GM19328 (cell line): Measurements from ENCODE around the gene ATP6V0E1.

Experiments
- ATAC-seq: cut with Tn5 transposase; IDR thresholded peaks from one replicate; pipeline ENCODE4 v1.9.1; 2021; ENCODE audit warnings: mild to moderate bottlenecking, moderate library complexity; ENCODE audit not compliant: unreplicated experiment

The ATP6V0E1 gene

GRCh38 chr5:172956228-172956627, 27.3 kb upstream of the ATP6V0E1 start:
- no peak for ATAC-seq

- no peak for ATAC-seq
Observed at GRCh38 chr5:172956936-172957335, 26.6 kb upstream of the ATP6V0E1 start.

- no peak for ATAC-seq
Observed at GRCh38 chr5:172957458-172957857, 26.1 kb upstream of the ATP6V0E1 start.

- peak; percentile 59 for ATAC-seq
Observed at GRCh38 chr5:172958331-172959046, 25.1 kb upstream of the ATP6V0E1 start.

- no peak for ATAC-seq
Observed at GRCh38 chr5:172959824-172960799, 23.5 kb upstream of the ATP6V0E1 start.

GRCh38 chr5:172969921-172970320, 13.7 kb upstream of the ATP6V0E1 start:
- no peak for ATAC-seq

- no peak for ATAC-seq
Observed at GRCh38 chr5:172971482-172971881, 12.1 kb upstream of the ATP6V0E1 start.

GRCh38 chr5:172972552-172972951, 11.0 kb upstream of the ATP6V0E1 start:
- ATAC-seq = no peak

- ATAC-seq = no peak
Observed at GRCh38 chr5:172973127-172973916, 10.2 kb upstream of the ATP6V0E1 start.

GRCh38 chr5:172973931-172974330, 9.6 kb upstream of the ATP6V0E1 start:
- no peak for ATAC-seq

- no peak for ATAC-seq
Observed at GRCh38 chr5:172975289-172975688, 8.3 kb upstream of the ATP6V0E1 start.

- no peak for ATAC-seq
Observed at GRCh38 chr5:172979778-172980177, 3.8 kb upstream of the ATP6V0E1 start.

GRCh38 chr5:172981931-172982330, 1.6 kb upstream of the ATP6V0E1 start:
- ATAC-seq = no peak

GRCh38 chr5:172984244-172984953, 828 bp downstream of the ATP6V0E1 start:
- peak; percentile 59 for ATAC-seq

- ATAC-seq = no peak
Observed at GRCh38 chr5:172985596-172985995, 2.0 kb downstream of the ATP6V0E1 start.

GRCh38 chr5:172988276-172988675, 4.7 kb downstream of the ATP6V0E1 start:
- no peak for ATAC-seq

- ATAC-seq = no peak
Observed at GRCh38 chr5:172990776-172991175, 7.2 kb downstream of the ATP6V0E1 start.

GRCh38 chr5:172994405-172994804, 10.8 kb downstream of the ATP6V0E1 start:
- no peak for ATAC-seq

GRCh38 chr5:172999372-172999973, 15.9 kb downstream of the ATP6V0E1 start:
- no peak for ATAC-seq

GRCh38 chr5:172999974-173000373, 16.4 kb downstream of the ATP6V0E1 start:
- no peak for ATAC-seq
